T-helper 2 cell treated with Interferon-gamma antibody and Interleukin-4, amounts not matched to agents 5 μg/mL and 100 μg/mL, for 36 hours (primary cell): ENCODE measurements around the gene MARVELD3.
"Not testable (repeated sequence)": the region's sequence is repeated elsewhere in the genome, so short reads cannot be mapped to it uniquely, and the experiment has no call there.

ENCODE experiments used
- DNase-seq: peaks from one replicate; pipeline ENCODE4 v3.0.0; 2021; ENCODE audit warnings: low spot score
- H3K27ac Mint-ChIP-seq: one replicate; pipeline ENCODE4 v1.8.0; 2021; ENCODE audit warnings: mild to moderate bottlenecking, mixed read lengths
- H3K27me3 Mint-ChIP-seq: one replicate; pipeline ENCODE4 v1.8.0; 2021; ENCODE audit warnings: low read depth, mixed read lengths
- H3K36me3 Mint-ChIP-seq: one replicate; pipeline ENCODE4 v1.8.0; 2021; ENCODE audit warnings: low read depth, mixed read lengths
- H3K4me1 Mint-ChIP-seq: one replicate; pipeline ENCODE4 v1.8.0; 2021; ENCODE audit warnings: low read depth, mixed read lengths
- H3K4me3 Mint-ChIP-seq: one replicate; pipeline ENCODE4 v1.8.0; 2022; ENCODE audit warnings: mild to moderate bottlenecking, moderate library complexity, mixed read lengths
- H3K9me3 Mint-ChIP-seq: one replicate; pipeline ENCODE4 v1.8.0; 2021; ENCODE audit warnings: mixed read lengths

The MARVELD3 gene

GRCh38 chr16:71600822-71601221 is 25.2 kb upstream of the MARVELD3 start:
- H3K9me3 Mint-ChIP-seq, result no peaks in the 10 kb centered on the region
- no peaks in the 10 kb centered on the region for H3K36me3 Mint-ChIP-seq
- H3K27ac Mint-ChIP-seq, result no peak overlapping the region
- H3K27me3 Mint-ChIP-seq, result peaks cover 7% of the 10 kb centered on the region
- no peak overlapping the region for H3K4me3 Mint-ChIP-seq
- no peak for DNase-seq
- no peaks in the 10 kb centered on the region for H3K4me1 Mint-ChIP-seq

- Mint-ChIP-seq H3K27ac (no peak overlapping the region), H3K4me1 (peaks cover 6% of the 10 kb centered on the region), H3K9me3 (no peaks in the 10 kb centered on the region), H3K27me3 (peaks cover 19% of the 10 kb centered on the region), H3K36me3 (no peaks in the 10 kb centered on the region), H3K4me3 (no peak overlapping the region)
- DNase-seq, result no peak
Observed at GRCh38 chr16:71609066-71609465, 16.9 kb upstream of the MARVELD3 start.

- Mint-ChIP-seq H3K4me3 (no peak overlapping the region), H3K27ac (no peak overlapping the region), H3K4me1 (peaks cover 6% of the 10 kb centered on the region), H3K27me3 (peaks cover 21% of the 10 kb centered on the region), H3K9me3 (no peaks in the 10 kb centered on the region), H3K36me3 (no peaks in the 10 kb centered on the region)
- no peak for DNase-seq
Observed at GRCh38 chr16:71610447-71610846, 15.5 kb upstream of the MARVELD3 start.

GRCh38 chr16:71610936-71611871 is 14.8 kb upstream of the MARVELD3 start:
- peak overlapping the region; percentile 24 for H3K4me3 Mint-ChIP-seq
- DNase-seq, result peak; percentile 64
- no peak overlapping the region for H3K27ac Mint-ChIP-seq
- H3K4me1 Mint-ChIP-seq, result peaks cover 6% of the 10 kb centered on the region
- H3K9me3 Mint-ChIP-seq, result no peaks in the 10 kb centered on the region
- peaks cover 21% of the 10 kb centered on the region for H3K27me3 Mint-ChIP-seq
- no peaks in the 10 kb centered on the region for H3K36me3 Mint-ChIP-seq

- DNase-seq, H3K27ac Mint-ChIP-seq, H3K36me3 Mint-ChIP-seq, H3K4me1 Mint-ChIP-seq, H3K9me3 Mint-ChIP-seq, H3K4me3 Mint-ChIP-seq: not testable (repeated sequence)
- H3K27me3 Mint-ChIP-seq, result peaks cover 26% of the 10 kb centered on the region
Observed at GRCh38 chr16:71614956-71615355, 11.0 kb upstream of the MARVELD3 start.

- Mint-ChIP-seq H3K4me3 (no peak overlapping the region), H3K27ac (no peak overlapping the region), H3K27me3 (peaks cover 14% of the 10 kb centered on the region), H3K36me3 (no peaks in the 10 kb centered on the region), H3K4me1 (peaks cover 12% of the 10 kb centered on the region), H3K9me3 (no peaks in the 10 kb centered on the region)
- no peak for DNase-seq
Observed at GRCh38 chr16:71618429-71618828, 7.6 kb upstream of the MARVELD3 start.

GRCh38 chr16:71622088-71622487 is 3.9 kb upstream of the MARVELD3 start:
- peak overlapping the region; percentile 7 for H3K4me3 Mint-ChIP-seq
- H3K27ac Mint-ChIP-seq, result no peak overlapping the region
- no peak for DNase-seq
- H3K9me3 Mint-ChIP-seq, result no peaks in the 10 kb centered on the region
- H3K27me3 Mint-ChIP-seq, result peaks cover 17% of the 10 kb centered on the region
- H3K36me3 Mint-ChIP-seq, result no peaks in the 10 kb centered on the region
- peaks cover 12% of the 10 kb centered on the region for H3K4me1 Mint-ChIP-seq

GRCh38 chr16:71623597-71623996 is 2.4 kb upstream of the MARVELD3 start:
- no peaks in the 10 kb centered on the region for H3K9me3 Mint-ChIP-seq
- no peak for DNase-seq
- peaks cover 28% of the 10 kb centered on the region for H3K27me3 Mint-ChIP-seq
- H3K27ac Mint-ChIP-seq, result no peak overlapping the region
- no peaks in the 10 kb centered on the region for H3K36me3 Mint-ChIP-seq
- H3K4me1 Mint-ChIP-seq, result peaks cover 12% of the 10 kb centered on the region
- no peak overlapping the region for H3K4me3 Mint-ChIP-seq

- no peak overlapping the region for H3K27ac Mint-ChIP-seq
- peaks cover 30% of the 10 kb centered on the region for H3K27me3 Mint-ChIP-seq
- H3K36me3 Mint-ChIP-seq, result no peaks in the 10 kb centered on the region
- DNase-seq, result no peak
- H3K4me3 Mint-ChIP-seq, result no peak overlapping the region
- H3K9me3 Mint-ChIP-seq, result no peaks in the 10 kb centered on the region
- H3K4me1 Mint-ChIP-seq, result peaks cover 12% of the 10 kb centered on the region
Observed at GRCh38 chr16:71625113-71625850, 702 bp upstream of the MARVELD3 start.

- H3K27ac Mint-ChIP-seq, result no peak overlapping the region
- H3K27me3 Mint-ChIP-seq, result peaks cover 25% of the 10 kb centered on the region
- H3K4me1 Mint-ChIP-seq, result peaks cover 9% of the 10 kb centered on the region
- H3K9me3 Mint-ChIP-seq, result no peaks in the 10 kb centered on the region
- H3K4me3 Mint-ChIP-seq, result peak overlapping the region; percentile 35
- DNase-seq, result no peak
- H3K36me3 Mint-ChIP-seq, result no peaks in the 10 kb centered on the region
Observed at GRCh38 chr16:71626858-71627213, 852 bp downstream of the MARVELD3 start.

GRCh38 chr16:71627731-71628181 is 1.8 kb downstream of the MARVELD3 start:
- Mint-ChIP-seq H3K4me1 (no peaks in the 10 kb centered on the region), H3K9me3 (no peaks in the 10 kb centered on the region), H3K27me3 (peaks cover 27% of the 10 kb centered on the region), H3K36me3 (no peaks in the 10 kb centered on the region), H3K4me3 (no peak overlapping the region), H3K27ac (no peak overlapping the region)
- DNase-seq, result no peak

- peaks cover 27% of the 10 kb centered on the region for H3K27me3 Mint-ChIP-seq
- DNase-seq, result no peak
- H3K27ac Mint-ChIP-seq, result no peak overlapping the region
- no peaks in the 10 kb centered on the region for H3K9me3 Mint-ChIP-seq
- no peaks in the 10 kb centered on the region for H3K4me1 Mint-ChIP-seq
- no peak overlapping the region for H3K4me3 Mint-ChIP-seq
- H3K36me3 Mint-ChIP-seq, result no peaks in the 10 kb centered on the region
Observed at GRCh38 chr16:71628810-71629209, 2.8 kb downstream of the MARVELD3 start.

GRCh38 chr16:71629278-71630016 is 3.5 kb downstream of the MARVELD3 start:
- H3K27ac Mint-ChIP-seq, result no peak overlapping the region
- H3K9me3 Mint-ChIP-seq, result no peaks in the 10 kb centered on the region
- no peaks in the 10 kb centered on the region for H3K36me3 Mint-ChIP-seq
- H3K4me1 Mint-ChIP-seq, result no peaks in the 10 kb centered on the region
- DNase-seq, result no peak
- no peak overlapping the region for H3K4me3 Mint-ChIP-seq
- H3K27me3 Mint-ChIP-seq, result peaks cover 27% of the 10 kb centered on the region

- Mint-ChIP-seq H3K9me3 (no peaks in the 10 kb centered on the region), H3K27me3 (peaks cover 24% of the 10 kb centered on the region), H3K4me3 (no peak overlapping the region), H3K36me3 (no peaks in the 10 kb centered on the region), H3K4me1 (no peaks in the 10 kb centered on the region), H3K27ac (no peak overlapping the region)
- no peak for DNase-seq
Observed at GRCh38 chr16:71630808-71631207, 4.8 kb downstream of the MARVELD3 start.
